Transverse colon (tissue), 4 donors: Measurements from ENCODE around the gene DNER. TPM values are rescaled to one million over a fixed set of nuclear protein-coding genes. Genes with fewer than 3 reads are reported as not detected.

ENCODE experiments used
- DNase-seq: peaks from one replicate; pipeline ENCODE4 v3.0.0-alpha.2; 2019
- H3K27ac ChIP-seq, 4 donors: fragments of 200-600 bp; sonication (generic); 2 replicates each; pipeline ENCODE4 v1.5.1; 2016 to 2018; ENCODE audit warnings: inconsistent platforms in 4 of 4
- H3K27me3 ChIP-seq: fragments of 200-600 bp; sonication (generic); 2 replicates; pipeline ENCODE4 v1.5.1; 2017; ENCODE audit warnings: inconsistent platforms
- H3K36me3 ChIP-seq, 4 donors: fragments of 200-600 bp; sonication (generic); 2 replicates each; pipeline ENCODE4 v1.5.1; 2017 to 2019; ENCODE audit warnings: inconsistent platforms in 4 of 4
- H3K4me1 ChIP-seq, 4 donors: fragments of 200-600 bp; sonication (generic); 2 replicates each; pipeline ENCODE4 v1.5.1; 2017 to 2020; ENCODE audit warnings: inconsistent platforms in 4 of 4
- H3K4me3 ChIP-seq, 4 donors: fragments of 200-600 bp; sonication (generic); 1 replicate in 1 of 4; 2 replicates in 3 of 4; pipeline versions ENCODE4 v1.5.1 to v1.6.1; 2017 to 2019; ENCODE audit warnings: inconsistent platforms in 4 of 4
- H3K9me3 ChIP-seq, 2 donors: fragments of 200-600 bp; sonication (generic); 2 replicates each; pipeline ENCODE4 v1.5.1; 2017 to 2019; ENCODE audit warnings: inconsistent platforms in 2 of 2
- CTCF ChIP-seq, 5 experiments: fragments of 200-600 bp in 3 of 5; fragments of 450-650 bp in 2 of 5; sonication (generic) in 3 of 5; IDR thresholded peaks; 1 replicate in 2 of 5; 2 replicates in 3 of 5; pipeline ENCODE4 v1.5.1; 2016 to 2017; ENCODE audit warnings: antibody characterized with exemption in 5 of 5, inconsistent platforms in 3 of 5, mild to moderate bottlenecking in 2 of 5, moderate library complexity in 1 of 5
- EP300 ChIP-seq: sonication (generic); formaldehyde crosslinking; IDR thresholded peaks from one replicate; pipeline ENCODE4 v1.6.1; 2017; ENCODE audit warnings: antibody characterized with exemption, low read depth
- POLR2A ChIP-seq: fragments of 450-650 bp; IDR thresholded peaks from one replicate; pipeline ENCODE4 v1.6.1; 2016; ENCODE audit warnings: antibody characterized with exemption, mild to moderate bottlenecking, moderate library complexity
- POLR2AphosphoS5 ChIP-seq, 3 donors: sonication (generic); formaldehyde crosslinking; IDR thresholded peaks; one replicate each; pipeline ENCODE4 v1.6.1; 2016; ENCODE audit warnings: antibody characterized with exemption in 3 of 3
- WGBS, 2 donors: methylation state at CpG; one replicate each; pipeline ENCODE4 v1.1.5; 2018; ENCODE audit warnings: low coverage in 1 of 2; 5-methylcytosine and 5-hydroxymethylcytosine counted together
- in situ Hi-C, 4 donors: fragments of 200-750 bp; cut with MboI; loops; one replicate each; pipeline versions ENCODE4 v1.15.0 to v1.15.1; 2017; ENCODE audit warnings: low sequenced_read_pairs in 3 of 4, low pct_ligation_motif_present in 1 of 4, low pct_unique_long_range_greater_than_20kb in 1 of 4
- intact Hi-C: fragments of 100-400 bp; cut with DNase I; formaldehyde crosslinking; loops from one replicate; pipeline ENCODE4 v1.15.1; 2023; ENCODE audit warnings: low total_unique reads
- total RNA-seq, 4 donors: library from RNA; depleted of rRNA; stranded (reverse); fragments of >200 nt; gene quantifications; one replicate each; pipeline ENCODE4 v1.1.0, GENCODE V29; 2016

DNER gene
- total RNA-seq, 4 donors from 2014 or later: 1.9 to 4.9 (median 2.5) TPM

GRCh38 chr2:229462112-229462511 lies 252.2 kb downstream of the DNER start:
- TF ChIP-seq CTCF (IDR thresholded peaks at IDR 0.05) (no peak), POLR2AphosphoS5 (IDR thresholded peaks at IDR 0.05) (no peak), POLR2A (no peak), EP300 (no peak)
- DNase-seq: no peak
- Histone ChIP-seq H3K9me3 (no peaks in the 10 kb centered on the region), H3K4me1 (no peaks in the 10 kb centered on the region), H3K27me3 (no peaks in the 10 kb centered on the region), H3K27ac (no peak overlapping the region), H3K36me3 (no peaks in the 10 kb centered on the region), H3K4me3 (no peak overlapping the region)
- in situ Hi-C loops: no loop called here
- intact Hi-C loops: no loop called here

- Histone ChIP-seq H3K4me1 (no peaks in the 10 kb centered on the region), H3K36me3 (no peaks in the 10 kb centered on the region), H3K27me3 (no peaks in the 10 kb centered on the region), H3K4me3 (no peak overlapping the region), H3K27ac (no peak overlapping the region), H3K9me3 (no peaks in the 10 kb centered on the region)
- 85% methylated on average over 5 to 6 of the region's 6 CpGs for WGBS, 2 donors
- in situ Hi-C loops: no loop called here
- TF ChIP-seq EP300: no peak
- no peak for TF ChIP-seq CTCF (IDR thresholded peaks at IDR 0.05)
- TF ChIP-seq POLR2AphosphoS5 (IDR thresholded peaks at IDR 0.05): no peak
- TF ChIP-seq POLR2A: no peak
- DNase-seq: no peak
- intact Hi-C loops: no loop called here
Observed at GRCh38 chr2:229456091-229456490, 258.3 kb downstream of the DNER start.

GRCh38 chr2:229454934-229455631 lies 259.3 kb downstream of the DNER start:
- intact Hi-C loops (no loop called here), in situ Hi-C loops (no loop called here)
- DNase-seq: no peak
- 64 to 67% methylated on average over 4 to 7 of the region's 7 CpGs for WGBS, 2 donors
- no peaks in the 10 kb centered on the region for H3K9me3 ChIP-seq
- no peak for TF ChIP-seq EP300
- no peak overlapping the region for H3K4me3 ChIP-seq
- H3K36me3 ChIP-seq: no peaks in the 10 kb centered on the region
- no peaks in the 10 kb centered on the region for H3K27me3 ChIP-seq
- no peaks in the 10 kb centered on the region for H3K4me1 ChIP-seq
- no peak overlapping the region for H3K27ac ChIP-seq

- Histone ChIP-seq H3K4me1 (no peaks in the 10 kb centered on the region), H3K4me3 (no peak overlapping the region), H3K36me3 (no peaks in the 10 kb centered on the region), H3K9me3 (no peaks in the 10 kb centered on the region), H3K27me3 (no peaks in the 10 kb centered on the region), H3K27ac (no peak overlapping the region)
- DNase-seq: no peak
- intact Hi-C loops (no loop called here), in situ Hi-C loops (no loop called here)
- no peak for TF ChIP-seq CTCF (IDR thresholded peaks at IDR 0.05)
- no peak for TF ChIP-seq EP300
- no peak for TF ChIP-seq POLR2AphosphoS5 (IDR thresholded peaks at IDR 0.05)
- no peak for TF ChIP-seq POLR2A
Observed at GRCh38 chr2:229453230-229453629, 261.1 kb downstream of the DNER start.

- no peaks in the 10 kb centered on the region for H3K4me1 ChIP-seq
- no peak for DNase-seq
- no peak for TF ChIP-seq CTCF (IDR thresholded peaks at IDR 0.05)
- no peak for TF ChIP-seq POLR2A
- no peak for TF ChIP-seq POLR2AphosphoS5 (IDR thresholded peaks at IDR 0.05)
- TF ChIP-seq EP300: no peak
- no peaks in the 10 kb centered on the region for H3K27me3 ChIP-seq
- 84 to 85% methylated on average over 3 of the region's 3 CpGs for WGBS, 2 donors
- H3K4me3 ChIP-seq: no peak overlapping the region
- H3K27ac ChIP-seq: no peak overlapping the region
- H3K36me3 ChIP-seq: no peaks in the 10 kb centered on the region
- in situ Hi-C loops (no loop called here), intact Hi-C loops (no loop called here)
- no peaks in the 10 kb centered on the region for H3K9me3 ChIP-seq
Observed at GRCh38 chr2:229451852-229452251, 262.5 kb downstream of the DNER start.
